Suppressor macrophage treated with lipopolysaccharide for 1 hour (primary cell): ENCODE data around the gene SOX1.

Experiments
- DNase-seq, 3 donors: peaks; one replicate each; pipeline ENCODE4 v3.0.0-alpha.2; 2020 to 2022

SOX1 gene

GRCh38 chr13:112073245-112074138, 6.5 kb downstream of the SOX1 start:
- DNase-seq = no peak

- DNase-seq = no peak
Measured at GRCh38 chr13:112074139-112074865, 7.4 kb downstream of the SOX1 start.

GRCh38 chr13:112077729-112078128, 10.8 kb downstream of the SOX1 start:
- DNase-seq = no peak

- DNase-seq = no peak
Measured at GRCh38 chr13:112078216-112078615, 11.3 kb downstream of the SOX1 start.

- DNase-seq = no peak
Measured at GRCh38 chr13:112078879-112079531, 12.1 kb downstream of the SOX1 start.

GRCh38 chr13:112079696-112080095, 12.7 kb downstream of the SOX1 start:
- no peak for DNase-seq

GRCh38 chr13:112083971-112084370, 17.0 kb downstream of the SOX1 start:
- DNase-seq = no peak

GRCh38 chr13:112092453-112092852, 25.5 kb downstream of the SOX1 start:
- DNase-seq = no peak

- no peak for DNase-seq
Measured at GRCh38 chr13:112095354-112095753, 28.4 kb downstream of the SOX1 start.

GRCh38 chr13:112096959-112097358, 30.0 kb downstream of the SOX1 start:
- no peak for DNase-seq

- DNase-seq = no peak
Measured at GRCh38 chr13:112097770-112098169, 30.8 kb downstream of the SOX1 start.

- no peak for DNase-seq
Measured at GRCh38 chr13:112098699-112099098, 31.8 kb downstream of the SOX1 start.

- DNase-seq = no peak
Measured at GRCh38 chr13:112101360-112101930, 34.5 kb downstream of the SOX1 start.

GRCh38 chr13:112102243-112102642, 35.3 kb downstream of the SOX1 start:
- DNase-seq = no peak

GRCh38 chr13:112103260-112103838, 36.4 kb downstream of the SOX1 start:
- DNase-seq = no peak

GRCh38 chr13:112103961-112104880, 37.3 kb downstream of the SOX1 start:
- DNase-seq = no peak

GRCh38 chr13:112104881-112105234, 37.9 kb downstream of the SOX1 start:
- DNase-seq = no peak

- no peak for DNase-seq
Measured at GRCh38 chr13:112105244-112105681, 38.3 kb downstream of the SOX1 start.

- DNase-seq = no peak
Measured at GRCh38 chr13:112105892-112106291, 38.9 kb downstream of the SOX1 start.

- no peak for DNase-seq
Measured at GRCh38 chr13:112106478-112107141, 39.7 kb downstream of the SOX1 start.

GRCh38 chr13:112107289-112107688, 40.3 kb downstream of the SOX1 start:
- no peak for DNase-seq
